ENCODE data around the gene CCDC85C. TPM values are rescaled to one million over a fixed set of nuclear protein-coding genes. Genes with fewer than 3 reads are reported as not detected.

Gene CCDC85C
- total RNA-seq, 6 experiments from 2014 or later = 31.3 to 41.4 (median 34.3) TPM

DNA sequence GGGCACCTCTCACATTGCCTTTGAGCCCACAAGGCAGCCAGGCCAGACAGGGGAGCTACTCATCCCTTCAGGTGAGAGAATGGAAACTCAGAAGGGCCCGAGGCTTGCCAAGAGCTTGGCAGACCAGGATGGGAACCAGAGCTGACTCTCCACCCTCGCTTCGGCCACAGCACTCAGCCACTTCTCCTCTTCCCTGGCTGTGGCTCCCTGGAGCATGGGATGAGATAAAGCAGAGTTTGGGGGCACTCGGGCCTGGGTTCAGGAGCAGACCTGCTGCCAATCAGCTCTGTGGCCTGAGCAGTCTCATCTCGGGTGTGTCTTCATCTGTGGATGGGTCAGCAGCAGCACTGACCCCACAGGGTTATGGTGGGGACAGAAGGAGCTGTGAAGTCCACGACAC lies 20.0 kb upstream of the CCDC85C start:
- H3K4me3 Mint-ChIP-seq = no peak overlapping the region; the same call in 1 of the 2 replicates
- TF ChIP-seq, protein P1, sequence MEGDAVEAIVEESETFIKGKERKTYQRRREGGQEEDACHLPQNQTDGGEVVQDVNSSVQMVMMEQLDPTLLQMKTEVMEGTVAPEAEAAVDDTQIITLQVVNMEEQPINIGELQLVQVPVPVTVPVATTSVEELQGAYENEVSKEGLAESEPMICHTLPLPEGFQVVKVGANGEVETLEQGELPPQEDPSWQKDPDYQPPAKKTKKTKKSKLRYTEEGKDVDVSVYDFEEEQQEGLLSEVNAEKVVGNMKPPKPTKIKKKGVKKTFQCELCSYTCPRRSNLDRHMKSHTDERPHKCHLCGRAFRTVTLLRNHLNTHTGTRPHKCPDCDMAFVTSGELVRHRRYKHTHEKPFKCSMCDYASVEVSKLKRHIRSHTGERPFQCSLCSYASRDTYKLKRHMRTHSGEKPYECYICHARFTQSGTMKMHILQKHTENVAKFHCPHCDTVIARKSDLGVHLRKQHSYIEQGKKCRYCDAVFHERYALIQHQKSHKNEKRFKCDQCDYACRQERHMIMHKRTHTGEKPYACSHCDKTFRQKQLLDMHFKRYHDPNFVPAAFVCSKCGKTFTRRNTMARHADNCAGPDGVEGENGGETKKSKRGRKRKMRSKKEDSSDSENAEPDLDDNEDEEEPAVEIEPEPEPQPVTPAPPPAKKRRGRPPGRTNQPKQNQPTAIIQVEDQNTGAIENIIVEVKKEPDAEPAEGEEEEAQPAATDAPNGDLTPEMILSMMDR (IDR thresholded peaks at IDR 0.05) = no peak

DNA sequence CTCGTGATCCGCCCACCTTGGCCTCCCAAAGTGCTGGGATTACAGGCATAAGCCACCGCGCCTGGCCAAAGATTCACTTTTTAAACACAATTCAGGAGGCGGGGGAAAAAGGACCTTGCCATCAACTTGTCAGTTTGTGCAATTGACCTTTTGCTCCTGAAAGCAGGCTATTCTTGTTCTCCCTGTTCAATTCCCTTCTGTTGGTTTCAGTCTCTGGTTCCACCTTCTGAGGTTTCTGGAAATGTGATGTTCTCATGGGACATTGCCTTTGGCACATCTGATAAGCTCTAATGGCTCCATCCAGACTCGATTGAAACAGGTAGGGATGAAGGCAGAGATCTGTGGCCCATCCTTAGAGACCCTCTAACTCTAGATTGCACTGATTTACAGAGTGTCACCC lies 17.9 kb upstream of the CCDC85C start:
- Mint-ChIP-seq H3K4me3 (no peak overlapping the region), H3K4me1 (ENCODE audit: low read depth) (peaks cover 46% of the 10 kb centered on the region), H3K27me3 (ENCODE audit: insufficient read depth) (peaks cover 3% of the 10 kb centered on the region), H3K27ac (peak overlapping the region; percentile 85), H3K36me3 (ENCODE audit: low read depth) (no peaks in the 10 kb centered on the region), H3K9me3 (no peaks in the 10 kb centered on the region)
- no peak for DNase-seq
- TF ChIP-seq, protein P1 (IDR thresholded peaks at IDR 0.05) = no peak

More for the DNA sequence above, 20.0 kb upstream of the CCDC85C start:
- no peak for DNase-seq
- Mint-ChIP-seq H3K27me3 (ENCODE audit: insufficient read depth) (peaks cover 3% of the 10 kb centered on the region), H3K4me1 (ENCODE audit: low read depth) (peaks cover 60% of the 10 kb centered on the region), H3K36me3 (ENCODE audit: low read depth) (no peaks in the 10 kb centered on the region), H3K9me3 (no peaks in the 10 kb centered on the region), H3K27ac (peak overlapping the region; percentile 85)

DNA sequence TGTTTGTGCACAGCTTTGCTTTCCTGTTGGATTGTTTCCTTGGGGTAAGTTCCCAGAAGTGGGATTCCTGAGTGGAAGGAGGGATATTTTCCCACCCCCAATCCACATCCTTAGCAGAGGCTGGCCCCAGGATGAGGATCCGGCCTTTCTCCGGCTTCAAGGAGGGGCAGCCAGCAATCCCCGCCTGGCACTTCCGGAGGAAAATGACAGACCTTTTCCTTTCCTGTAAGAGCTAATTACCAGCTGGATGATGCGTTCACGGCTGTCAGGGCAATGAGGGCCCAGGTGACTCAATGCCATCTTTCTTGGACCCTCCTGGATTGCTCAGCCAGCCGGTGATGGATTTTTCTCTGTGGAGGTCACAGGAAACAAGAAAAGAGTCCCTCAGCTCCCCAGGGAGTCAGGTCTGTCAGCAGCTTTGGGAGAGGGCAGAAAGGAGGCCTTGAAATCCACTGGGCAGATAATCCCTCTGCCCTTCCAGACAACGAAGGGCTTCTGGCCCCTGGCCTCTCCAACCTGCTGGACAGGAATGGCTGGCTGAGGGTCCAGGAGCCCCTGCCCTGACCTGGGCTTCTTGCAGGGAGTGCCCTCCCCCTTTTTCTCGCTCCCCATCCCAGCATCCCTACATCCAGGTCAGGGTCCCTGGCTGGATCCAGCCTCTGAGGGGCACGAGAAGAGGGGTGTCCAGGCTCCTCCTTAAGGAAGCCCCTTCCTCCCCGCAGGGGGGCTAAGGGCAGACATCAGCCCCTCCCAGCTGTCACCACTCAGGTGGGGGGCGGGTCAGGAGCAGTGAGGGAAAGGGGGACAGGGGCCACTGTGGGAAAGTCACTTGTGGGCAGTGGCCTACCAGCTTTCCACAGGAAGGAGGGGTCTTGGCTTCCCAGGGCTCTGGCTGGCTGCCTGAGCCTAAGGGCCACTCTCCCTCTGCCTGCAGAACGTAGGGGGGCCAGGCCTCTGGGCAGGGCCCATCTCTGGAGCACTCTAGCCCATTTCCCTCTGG lies 16.1 kb upstream of the CCDC85C start:
- H3K27me3 Mint-ChIP-seq (ENCODE audit: insufficient read depth) = peaks cover 3% of the 10 kb centered on the region
- H3K4me3 Mint-ChIP-seq = no peak overlapping the region
- no peaks in the 10 kb centered on the region for H3K9me3 Mint-ChIP-seq
- peak overlapping the region; percentile 87 for H3K27ac Mint-ChIP-seq
- H3K36me3 Mint-ChIP-seq (ENCODE audit: low read depth) = no peaks in the 10 kb centered on the region
- DNase-seq = peak; percentile 45
- TF ChIP-seq, protein P1 (IDR thresholded peaks at IDR 0.05) = no peak
- peaks cover 53% of the 10 kb centered on the region for H3K4me1 Mint-ChIP-seq (ENCODE audit: low read depth)

DNA sequence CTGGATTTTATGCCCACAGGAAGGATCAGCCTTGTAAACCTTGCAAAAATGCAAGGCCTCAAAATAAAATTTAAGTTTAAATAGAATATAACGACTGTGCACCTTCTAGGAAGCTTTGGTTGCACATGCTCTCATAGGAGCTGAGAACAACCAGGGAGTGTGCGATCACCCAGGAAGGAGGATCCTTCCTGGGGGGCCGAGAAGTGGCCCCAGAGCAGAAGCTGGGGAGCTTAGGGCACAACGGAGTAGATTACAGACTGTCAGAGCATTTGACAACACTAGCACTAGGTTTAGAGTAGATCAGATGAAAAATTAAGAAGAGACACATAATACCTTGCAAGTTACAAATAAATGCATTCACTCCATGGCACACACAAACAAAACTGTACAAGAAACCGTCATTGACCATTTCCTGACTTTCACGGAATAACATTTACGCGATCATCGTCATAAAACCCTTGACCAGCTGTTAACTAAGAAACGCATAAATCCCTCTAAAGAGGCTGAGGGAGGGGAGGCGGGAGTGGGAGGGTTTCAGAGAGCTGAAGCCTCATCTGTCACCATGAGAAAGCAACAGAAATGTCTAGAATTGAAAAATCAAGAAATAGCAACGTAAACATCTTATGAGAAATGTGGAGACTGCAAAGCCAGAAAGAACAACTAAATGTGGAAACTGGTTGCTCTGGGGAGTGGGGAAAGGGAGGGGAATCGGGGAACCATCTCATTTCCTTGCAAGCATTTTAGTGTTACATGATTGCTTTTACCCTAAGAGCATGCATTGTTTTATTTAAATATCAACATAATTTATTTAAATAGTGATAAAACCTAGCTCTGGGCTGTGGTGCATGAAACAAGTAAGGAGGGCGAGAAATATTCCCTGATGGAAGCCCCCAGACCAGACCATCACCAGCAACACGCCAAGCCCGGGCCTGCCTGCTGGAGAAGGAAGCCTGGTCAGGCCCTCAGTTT lies 13.1 kb upstream of the CCDC85C start:
- TF ChIP-seq, protein P1 (IDR thresholded peaks at IDR 0.05) = no peak
- no peaks in the 10 kb centered on the region for H3K9me3 Mint-ChIP-seq
- DNase-seq = no peak
- no peak overlapping the region for H3K27ac Mint-ChIP-seq
- peaks cover 2% of the 10 kb centered on the region for H3K27me3 Mint-ChIP-seq (ENCODE audit: insufficient read depth)
- no peaks in the 10 kb centered on the region for H3K36me3 Mint-ChIP-seq (ENCODE audit: low read depth)
- H3K4me1 Mint-ChIP-seq (ENCODE audit: low read depth) = peaks cover 43% of the 10 kb centered on the region
- no peak overlapping the region for H3K4me3 Mint-ChIP-seq

DNA sequence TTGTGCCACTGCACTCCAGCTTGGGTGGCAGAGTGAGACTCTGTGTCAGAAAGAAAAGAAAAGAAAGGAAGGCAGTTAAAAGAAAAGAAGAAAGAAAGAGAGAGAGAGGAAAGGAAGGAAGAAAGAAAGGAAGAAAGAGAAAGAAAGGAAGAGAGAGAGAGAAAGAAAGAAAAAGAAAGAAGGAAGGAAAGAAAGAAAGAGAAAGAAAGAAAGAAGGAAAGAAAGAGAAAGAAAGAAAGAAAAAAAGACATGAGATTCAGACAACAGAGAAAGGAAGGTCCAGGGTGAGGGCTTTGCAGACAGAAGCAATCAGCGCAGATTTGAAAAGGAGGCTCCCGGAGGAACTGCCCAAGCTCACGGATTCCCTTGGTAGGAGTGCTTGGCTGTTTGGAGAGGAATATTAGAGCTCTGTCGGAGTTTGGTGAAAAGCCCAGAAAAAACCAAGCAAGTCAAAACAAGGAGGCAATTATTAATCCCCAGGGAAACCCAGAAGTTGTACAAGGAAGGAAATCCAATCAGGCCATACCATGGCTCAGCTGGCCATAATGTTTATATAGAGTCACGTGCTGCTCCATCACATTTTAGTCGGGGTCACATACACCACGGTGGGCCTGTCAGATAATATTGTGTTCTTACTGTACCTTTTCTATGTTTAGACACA lies 11.6 kb upstream of the CCDC85C start:
- TF ChIP-seq, protein P1 (IDR thresholded peaks at IDR 0.05) = no peak
- DNase-seq = no peak
- Mint-ChIP-seq H3K4me3 (no peak overlapping the region), H3K27ac (no peak overlapping the region), H3K27me3 (ENCODE audit: insufficient read depth) (peaks cover 2% of the 10 kb centered on the region), H3K36me3 (ENCODE audit: low read depth) (no peaks in the 10 kb centered on the region), H3K9me3 (no peaks in the 10 kb centered on the region), H3K4me1 (ENCODE audit: low read depth) (peaks cover 34% of the 10 kb centered on the region)
